ENCODE measurements around the gene CELA2B.

CELA2B gene

DNA sequence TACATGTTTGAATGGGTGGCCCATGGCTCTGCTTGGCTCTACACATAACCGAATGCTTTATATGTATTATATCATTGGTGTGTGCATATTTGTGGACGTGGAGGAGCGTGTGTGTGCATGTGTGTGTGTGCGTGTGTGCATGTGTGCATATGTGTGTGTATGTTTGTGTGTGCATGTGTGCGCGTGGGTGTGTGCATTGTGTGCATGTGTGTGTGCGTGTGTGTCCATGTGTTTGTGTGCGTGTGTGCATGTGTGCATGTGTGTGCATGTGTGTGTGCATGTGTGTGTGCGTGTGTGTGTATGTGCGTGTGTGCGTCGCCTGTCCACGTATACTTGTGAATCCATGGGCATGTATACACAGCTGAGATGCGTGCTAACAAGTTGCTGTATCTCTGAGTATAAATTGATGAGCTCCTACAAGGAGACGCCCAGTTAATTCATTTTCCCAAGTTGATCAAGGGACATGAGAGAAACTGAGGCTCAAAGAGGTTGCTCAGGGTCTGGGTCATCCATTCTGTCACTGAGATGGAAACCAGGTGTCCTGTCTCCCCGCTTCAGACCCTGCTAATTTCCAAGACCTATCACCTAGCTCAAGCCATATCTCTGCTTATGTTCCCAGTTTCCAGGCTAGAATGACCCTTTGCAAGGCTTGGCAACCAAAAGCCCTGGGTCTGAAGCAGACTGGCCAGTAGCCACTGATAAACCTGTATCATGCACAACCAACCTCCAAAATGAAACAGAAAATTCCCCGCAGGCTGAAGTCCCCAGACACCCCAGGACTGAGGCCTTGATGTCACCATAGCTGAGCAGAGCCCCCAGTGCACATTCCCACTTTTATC lies 40.4 kb upstream of the CELA2B start:
- H3K9me3 ChIP-seq (ENCODE audit: low read length), result no peaks in the 10 kb centered on the region
- no peaks in the 10 kb centered on the region for H3K36me3 ChIP-seq (ENCODE audit: insufficient read depth, low read length)
- no peak overlapping the region for H3K27ac ChIP-seq (ENCODE audit: low read depth, low read length)
- H3K9ac ChIP-seq (ENCODE audit: low read length), result no peak overlapping the region
- H3K27me3 ChIP-seq (ENCODE audit: control insufficient read depth in 1 of 2, insufficient read depth in 2 of 2, low read length in 2 of 2), result no peaks in the 10 kb centered on the region
- H3K4me3 ChIP-seq (ENCODE audit: low read depth in 1 of 2, low read length in 2 of 2), result no peak overlapping the region
- H3K4me1 ChIP-seq (ENCODE audit: insufficient read depth, low read length), result no peaks in the 10 kb centered on the region

DNA sequence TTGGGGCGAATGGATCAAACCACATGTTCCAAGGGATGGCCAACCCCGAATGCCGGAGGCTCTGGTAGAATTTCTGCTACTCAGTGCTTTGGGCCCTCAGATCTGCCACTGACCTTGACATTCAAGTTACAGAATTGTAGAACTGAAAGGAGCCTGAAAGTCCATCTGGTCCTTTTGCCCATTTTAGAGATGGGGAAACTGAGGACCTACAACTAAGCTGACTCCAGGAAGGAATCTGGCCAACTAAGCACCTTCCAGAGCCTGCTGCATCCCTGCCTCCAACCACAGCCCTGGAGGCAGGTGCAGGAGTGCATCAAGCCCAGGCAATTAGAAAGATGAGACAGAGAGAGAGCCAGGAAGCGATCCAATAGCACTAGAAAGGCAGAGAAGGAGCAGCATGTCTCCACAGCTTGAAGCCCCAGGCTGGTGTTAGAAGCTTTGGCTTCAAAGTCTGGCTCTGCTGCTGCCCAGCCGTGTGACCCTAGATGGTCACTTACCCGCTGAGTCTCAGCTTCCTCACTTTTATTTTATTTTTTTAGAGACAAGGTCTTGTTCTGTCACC lies 38.9 kb upstream of the CELA2B start:
- Histone ChIP-seq H3K4me3 (ENCODE audit: low read depth in 1 of 2, low read length in 2 of 2) (no peak overlapping the region), H3K4me1 (ENCODE audit: insufficient read depth, low read length) (no peaks in the 10 kb centered on the region), H3K27me3 (ENCODE audit: control insufficient read depth in 1 of 2, insufficient read depth in 2 of 2, low read length in 2 of 2) (no peaks in the 10 kb centered on the region), H3K27ac (ENCODE audit: low read depth, low read length) (no peak overlapping the region), H3K9me3 (ENCODE audit: low read length) (no peaks in the 10 kb centered on the region), H3K9ac (ENCODE audit: low read length) (no peak overlapping the region), H3K36me3 (ENCODE audit: insufficient read depth, low read length) (no peaks in the 10 kb centered on the region)

DNA sequence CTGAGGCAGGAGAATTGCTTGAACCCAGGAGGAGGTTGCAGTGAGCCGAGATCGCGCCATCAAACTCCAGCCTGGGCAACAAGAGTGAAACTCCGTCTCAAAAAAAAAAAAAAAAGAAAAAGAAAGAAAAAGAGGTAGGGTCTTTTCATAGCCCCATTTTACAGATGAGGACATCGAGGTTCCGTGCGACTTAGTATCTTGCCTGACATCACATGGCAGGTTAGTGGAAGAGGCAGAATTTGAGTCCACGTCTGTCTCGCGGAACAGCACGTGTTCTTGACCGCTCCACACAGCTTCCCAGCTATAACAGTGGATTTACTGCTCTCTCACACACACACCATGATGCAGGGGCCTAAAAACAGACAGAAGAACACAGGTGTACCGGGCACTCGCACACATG lies 36.6 kb upstream of the CELA2B start:
- Histone ChIP-seq H3K4me1 (ENCODE audit: insufficient read depth, low read length) (no peaks in the 10 kb centered on the region), H3K36me3 (ENCODE audit: insufficient read depth, low read length) (no peaks in the 10 kb centered on the region), H3K9me3 (ENCODE audit: low read length) (no peaks in the 10 kb centered on the region), H3K9ac (ENCODE audit: low read length) (no peak overlapping the region), H3K27me3 (ENCODE audit: control insufficient read depth in 1 of 2, insufficient read depth in 2 of 2, low read length in 2 of 2) (no peaks in the 10 kb centered on the region), H3K27ac (ENCODE audit: low read depth, low read length) (no peak overlapping the region), H3K4me3 (ENCODE audit: low read depth in 1 of 2, low read length in 2 of 2) (no peak overlapping the region)

DNA sequence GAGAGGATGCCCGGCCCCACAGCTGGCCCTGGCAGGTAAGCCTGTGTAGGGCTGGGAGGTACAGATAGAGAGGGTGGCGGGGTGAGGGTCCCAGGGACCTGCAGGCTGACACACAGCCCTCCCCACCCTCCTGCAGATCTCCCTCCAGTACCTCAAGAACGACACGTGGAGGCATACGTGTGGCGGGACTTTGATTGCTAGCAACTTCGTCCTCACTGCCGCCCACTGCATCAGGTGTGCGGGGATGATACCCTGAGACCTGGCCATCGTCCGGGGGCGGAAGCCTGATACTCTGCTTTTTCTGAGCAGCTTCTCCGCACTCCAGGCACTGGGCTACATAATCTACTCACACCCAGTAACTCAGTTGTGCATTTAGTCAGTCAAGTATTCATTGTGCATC lies 35.5 kb upstream of the CELA2B start:
- no peaks in the 10 kb centered on the region for H3K27me3 ChIP-seq (ENCODE audit: control insufficient read depth in 1 of 2, insufficient read depth in 2 of 2, low read length in 2 of 2)
- H3K27ac ChIP-seq (ENCODE audit: low read depth, low read length), result no peak overlapping the region
- H3K9me3 ChIP-seq (ENCODE audit: low read length), result no peaks in the 10 kb centered on the region
- H3K4me3 ChIP-seq (ENCODE audit: low read depth in 1 of 2, low read length in 2 of 2), result no peak overlapping the region
- H3K9ac ChIP-seq (ENCODE audit: low read length), result no peak overlapping the region
- no peaks in the 10 kb centered on the region for H3K4me1 ChIP-seq (ENCODE audit: insufficient read depth, low read length)
- H3K36me3 ChIP-seq (ENCODE audit: insufficient read depth, low read length), result no peaks in the 10 kb centered on the region

DNA sequence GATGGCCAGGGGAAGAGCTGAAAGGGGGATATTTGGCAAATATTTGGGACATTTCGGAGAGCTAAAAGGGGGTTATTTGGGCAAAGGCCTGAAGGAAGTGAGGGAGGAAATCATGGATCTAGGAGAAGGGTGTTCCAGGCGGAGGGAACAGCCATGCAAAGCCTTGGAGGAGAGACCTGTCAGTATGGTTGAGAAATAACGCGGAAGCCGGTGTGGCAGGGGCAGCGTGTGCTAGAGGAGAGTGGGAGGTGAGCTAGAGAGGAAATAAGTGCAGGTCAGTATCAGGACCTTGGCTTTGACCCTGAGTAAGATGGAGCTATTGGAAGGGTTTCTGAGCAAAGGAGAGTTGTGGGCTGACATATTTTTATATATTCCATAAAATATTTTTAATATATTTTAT lies 34.7 kb upstream of the CELA2B start:
- no peak overlapping the region for H3K4me3 ChIP-seq (ENCODE audit: low read depth in 1 of 2, low read length in 2 of 2)
- H3K9me3 ChIP-seq (ENCODE audit: low read length), result no peaks in the 10 kb centered on the region
- H3K27ac ChIP-seq (ENCODE audit: low read depth, low read length), result no peak overlapping the region
- H3K4me1 ChIP-seq (ENCODE audit: insufficient read depth, low read length), result no peaks in the 10 kb centered on the region
- H3K36me3 ChIP-seq (ENCODE audit: insufficient read depth, low read length), result no peaks in the 10 kb centered on the region
- H3K9ac ChIP-seq (ENCODE audit: low read length), result no peak overlapping the region
- no peaks in the 10 kb centered on the region for H3K27me3 ChIP-seq (ENCODE audit: control insufficient read depth in 1 of 2, insufficient read depth in 2 of 2, low read length in 2 of 2)

DNA sequence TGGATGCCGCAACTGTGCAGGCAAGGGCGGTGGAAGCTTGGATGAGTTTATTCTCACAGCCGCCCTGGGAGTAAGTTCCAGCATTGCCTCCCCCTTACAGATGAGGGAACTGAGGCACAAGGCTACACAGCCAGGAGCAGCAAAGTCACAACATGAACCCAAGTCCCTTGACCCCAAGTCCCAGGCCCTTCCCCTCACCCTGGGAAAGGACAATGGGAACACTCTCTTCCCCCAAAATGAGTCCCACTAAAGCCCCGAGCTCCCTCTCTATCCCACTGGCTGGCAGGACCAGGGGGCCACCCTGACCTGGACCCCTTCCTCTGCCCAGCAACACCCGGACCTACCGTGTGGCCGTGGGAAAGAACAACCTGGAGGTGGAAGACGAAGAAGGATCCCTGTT lies 33.8 kb upstream of the CELA2B start:
- Histone ChIP-seq H3K9ac (ENCODE audit: low read length) (no peak overlapping the region), H3K27ac (ENCODE audit: low read depth, low read length) (no peak overlapping the region), H3K4me1 (ENCODE audit: insufficient read depth, low read length) (no peaks in the 10 kb centered on the region), H3K9me3 (ENCODE audit: low read length) (no peaks in the 10 kb centered on the region), H3K36me3 (ENCODE audit: insufficient read depth, low read length) (no peaks in the 10 kb centered on the region), H3K27me3 (ENCODE audit: control insufficient read depth in 1 of 2, insufficient read depth in 2 of 2, low read length in 2 of 2) (no peaks in the 10 kb centered on the region), H3K4me3 (ENCODE audit: low read depth in 1 of 2, low read length in 2 of 2) (no peak overlapping the region)

DNA sequence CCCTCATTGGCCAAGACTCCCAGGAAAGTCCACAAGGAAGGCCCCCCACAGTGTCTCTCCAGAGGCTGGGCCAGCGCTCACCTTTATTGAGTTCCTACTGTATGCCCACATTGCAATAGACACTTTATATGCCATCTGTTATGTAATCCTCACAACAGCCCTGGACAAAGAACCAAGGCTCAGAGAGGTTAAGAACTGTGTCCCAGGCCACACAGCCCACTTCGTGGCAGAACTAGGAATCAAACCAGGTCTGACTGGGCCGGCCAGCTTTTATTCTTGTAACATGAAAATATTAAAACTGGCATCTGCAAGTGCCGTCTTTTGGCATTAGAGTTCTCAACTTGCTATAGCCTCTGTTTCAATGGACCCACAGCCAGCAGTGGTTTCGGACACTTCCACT lies 33.1 kb upstream of the CELA2B start:
- H3K27ac ChIP-seq (ENCODE audit: low read depth, low read length), result no peak overlapping the region
- H3K9ac ChIP-seq (ENCODE audit: low read length), result no peak overlapping the region
- H3K4me1 ChIP-seq (ENCODE audit: insufficient read depth, low read length), result no peaks in the 10 kb centered on the region
- no peaks in the 10 kb centered on the region for H3K27me3 ChIP-seq (ENCODE audit: control insufficient read depth in 1 of 2, insufficient read depth in 2 of 2, low read length in 2 of 2)
- no peaks in the 10 kb centered on the region for H3K9me3 ChIP-seq (ENCODE audit: low read length)
- no peak overlapping the region for H3K4me3 ChIP-seq (ENCODE audit: low read depth in 1 of 2, low read length in 2 of 2)
- no peaks in the 10 kb centered on the region for H3K36me3 ChIP-seq (ENCODE audit: insufficient read depth, low read length)

DNA sequence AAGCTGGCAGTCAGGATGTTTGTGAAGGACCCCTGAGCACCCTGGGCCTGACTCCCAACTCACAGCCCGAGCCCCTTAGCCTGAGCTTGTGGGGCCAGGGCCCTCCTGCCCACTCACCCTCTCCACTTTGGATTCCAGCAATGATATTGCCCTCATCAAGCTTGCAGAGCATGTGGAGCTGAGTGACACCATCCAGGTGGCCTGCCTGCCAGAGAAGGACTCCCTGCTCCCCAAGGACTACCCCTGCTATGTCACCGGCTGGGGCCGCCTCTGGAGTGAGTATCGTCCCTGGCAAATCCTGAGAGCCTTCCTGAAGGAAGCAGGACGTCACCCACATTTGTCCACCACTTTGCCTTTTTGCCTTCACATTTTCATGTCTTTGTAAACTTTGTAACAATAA lies 32.6 kb upstream of the CELA2B start:
- no peaks in the 10 kb centered on the region for H3K36me3 ChIP-seq (ENCODE audit: insufficient read depth, low read length)
- no peaks in the 10 kb centered on the region for H3K4me1 ChIP-seq (ENCODE audit: insufficient read depth, low read length)
- no peak overlapping the region for H3K4me3 ChIP-seq (ENCODE audit: low read depth in 1 of 2, low read length in 2 of 2)

DNA sequence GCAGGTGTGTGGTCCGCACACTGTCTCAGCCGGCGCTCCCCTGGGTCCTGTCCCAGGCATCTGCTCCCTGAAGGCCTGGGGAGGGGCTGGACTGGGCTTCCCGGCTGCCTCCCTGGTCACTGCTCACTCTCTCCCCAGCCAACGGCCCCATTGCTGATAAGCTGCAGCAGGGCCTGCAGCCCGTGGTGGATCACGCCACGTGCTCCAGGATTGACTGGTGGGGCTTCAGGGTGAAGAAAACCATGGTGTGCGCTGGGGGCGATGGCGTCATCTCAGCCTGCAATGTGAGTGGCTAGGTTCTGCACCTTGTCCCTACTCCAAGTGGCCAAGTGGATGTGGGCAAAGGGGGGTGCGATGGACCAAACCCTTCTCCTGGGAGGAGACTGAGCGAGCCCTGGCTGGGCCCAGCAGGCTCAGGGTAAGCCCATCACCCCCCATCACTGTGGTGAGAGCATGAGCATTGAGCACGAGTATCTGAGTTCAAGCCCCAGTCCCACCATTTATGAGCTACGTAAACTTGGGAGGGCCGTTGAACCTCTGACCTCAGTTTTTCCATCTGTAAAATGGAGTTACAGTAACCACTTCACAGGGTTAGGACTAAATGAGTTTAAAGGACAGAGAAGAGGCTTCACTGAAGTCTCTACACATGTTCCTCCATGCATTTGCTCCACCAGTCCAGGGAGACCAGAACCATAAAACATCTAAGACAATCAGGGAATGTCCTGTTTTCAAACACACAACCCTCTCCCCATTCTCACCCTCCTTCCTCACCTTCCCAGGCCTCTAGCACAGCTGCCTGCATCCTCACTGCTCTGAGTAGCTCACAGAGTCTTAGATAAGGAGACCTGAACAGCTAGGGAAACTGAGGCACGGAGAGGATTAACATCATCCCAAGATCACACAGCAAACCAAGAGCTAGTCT lies 31.2 kb upstream of the CELA2B start:
- no peaks in the 10 kb centered on the region for H3K9me3 ChIP-seq (ENCODE audit: low read length)

More for the DNA sequence above, 32.6 kb upstream of the CELA2B start:
- H3K9me3 ChIP-seq (ENCODE audit: low read length), result no peaks in the 10 kb centered on the region
- no peaks in the 10 kb centered on the region for H3K27me3 ChIP-seq (ENCODE audit: control insufficient read depth in 1 of 2, insufficient read depth in 2 of 2, low read length in 2 of 2)
- no peak overlapping the region for H3K9ac ChIP-seq (ENCODE audit: low read length)
- no peak overlapping the region for H3K27ac ChIP-seq (ENCODE audit: low read depth, low read length)

DNA sequence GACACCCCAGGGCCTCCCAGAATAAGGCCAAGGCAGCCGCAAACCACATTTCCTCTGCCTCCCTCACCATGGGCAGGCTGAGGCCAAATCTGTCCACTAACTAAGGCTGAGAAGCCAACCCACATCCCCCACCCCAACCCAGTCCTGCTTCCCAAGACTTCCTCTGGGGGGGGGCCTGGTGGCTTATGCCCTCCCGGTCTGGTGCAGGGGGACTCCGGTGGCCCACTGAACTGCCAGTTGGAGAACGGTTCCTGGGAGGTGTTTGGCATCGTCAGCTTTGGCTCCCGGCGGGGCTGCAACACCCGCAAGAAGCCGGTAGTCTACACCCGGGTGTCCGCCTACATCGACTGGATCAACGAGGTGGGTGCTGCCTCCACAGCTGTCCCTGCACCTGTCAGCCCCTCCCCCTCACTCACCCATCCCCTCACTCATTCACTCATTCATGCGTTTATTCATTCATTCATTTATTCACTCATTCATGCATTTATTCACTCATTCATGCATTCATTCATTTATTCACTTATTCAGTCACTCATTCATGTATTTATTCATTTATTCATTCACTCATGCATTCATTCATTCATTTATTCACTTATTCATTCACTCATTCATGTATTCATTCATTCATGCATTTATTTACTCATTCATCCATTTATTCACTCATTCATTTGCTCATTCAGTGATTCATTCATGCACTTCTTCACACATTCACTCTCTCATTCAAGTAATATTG lies 30.3 kb upstream of the CELA2B start:
- H3K4me1 ChIP-seq (ENCODE audit: insufficient read depth, low read length), result no peaks in the 10 kb centered on the region
- no peak overlapping the region for H3K27ac ChIP-seq (ENCODE audit: low read depth, low read length)
- no peaks in the 10 kb centered on the region for H3K27me3 ChIP-seq (ENCODE audit: control insufficient read depth in 1 of 2, insufficient read depth in 2 of 2, low read length in 2 of 2)
- H3K36me3 ChIP-seq (ENCODE audit: insufficient read depth, low read length), result no peaks in the 10 kb centered on the region
- H3K9ac ChIP-seq (ENCODE audit: low read length), result no peak overlapping the region
- no peaks in the 10 kb centered on the region for H3K9me3 ChIP-seq (ENCODE audit: low read length)
- no peak overlapping the region for H3K4me3 ChIP-seq (ENCODE audit: low read depth in 1 of 2, low read length in 2 of 2)

More for the DNA sequence above, 31.2 kb upstream of the CELA2B start:
- Histone ChIP-seq H3K27me3 (ENCODE audit: control insufficient read depth in 1 of 2, insufficient read depth in 2 of 2, low read length in 2 of 2) (no peaks in the 10 kb centered on the region), H3K36me3 (ENCODE audit: insufficient read depth, low read length) (no peaks in the 10 kb centered on the region), H3K27ac (ENCODE audit: low read depth, low read length) (no peak overlapping the region), H3K9ac (ENCODE audit: low read length) (no peak overlapping the region), H3K4me3 (ENCODE audit: low read depth in 1 of 2, low read length in 2 of 2) (no peak overlapping the region), H3K4me1 (ENCODE audit: insufficient read depth, low read length) (no peaks in the 10 kb centered on the region)

DNA sequence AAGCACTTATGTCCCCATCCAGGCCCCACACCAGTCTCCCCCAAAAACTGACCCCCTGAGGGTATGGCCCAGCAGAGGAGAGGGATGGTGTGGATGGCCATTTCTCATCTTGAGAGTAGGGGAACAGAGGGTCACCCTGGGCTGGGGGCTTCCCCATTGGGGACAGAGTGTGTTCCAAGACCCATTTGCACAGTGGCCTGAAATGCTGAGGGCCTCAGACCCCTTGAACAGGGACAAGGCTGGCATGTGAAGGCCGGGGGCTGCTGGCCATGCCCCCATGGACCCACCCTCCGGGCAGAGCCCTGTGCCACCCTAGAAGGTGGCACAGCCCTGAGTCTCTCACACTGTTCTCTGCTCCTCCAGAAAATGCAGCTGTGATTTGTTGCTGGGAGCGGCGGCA lies 29.7 kb upstream of the CELA2B start:
- H3K27me3 ChIP-seq (ENCODE audit: control insufficient read depth in 1 of 2, insufficient read depth in 2 of 2, low read length in 2 of 2), result no peaks in the 10 kb centered on the region
- no peak overlapping the region for H3K4me3 ChIP-seq (ENCODE audit: low read depth in 1 of 2, low read length in 2 of 2)
- no peak overlapping the region for H3K9ac ChIP-seq (ENCODE audit: low read length)
- H3K36me3 ChIP-seq (ENCODE audit: insufficient read depth, low read length), result no peaks in the 10 kb centered on the region
- H3K27ac ChIP-seq (ENCODE audit: low read depth, low read length), result no peak overlapping the region
- H3K4me1 ChIP-seq (ENCODE audit: insufficient read depth, low read length), result no peaks in the 10 kb centered on the region
- no peaks in the 10 kb centered on the region for H3K9me3 ChIP-seq (ENCODE audit: low read length)
